H1 (cell line): ENCODE measurements around the gene PRXL2B.

Source experiments
- EP300 ChIP-seq, 2 experiments: IDR thresholded peaks; 1 replicate in 1 of 2; 2 replicates in 1 of 2; pipeline ENCODE4 v1.6.1; 2011 to 2012; ENCODE audit warnings: low read depth in 2 of 2, low read length in 2 of 2, mild to moderate bottlenecking in 2 of 2, borderline replicate concordance in 1 of 2, inconsistent platforms in 1 of 2, moderate library complexity in 1 of 2
- MAX ChIP-seq: IDR thresholded peaks from 2 replicates; pipeline ENCODE4 v1.6.1; 2012; ENCODE audit warnings: inconsistent platforms
- NRF1 ChIP-seq: IDR thresholded peaks from 2 replicates; pipeline ENCODE4 v1.6.1; 2011; ENCODE audit warnings: mild to moderate bottlenecking, low read depth, low read length, improper control_type of control experiment
- RAD21 ChIP-seq, 2 experiments: IDR thresholded peaks in 1 of 2; conservative IDR thresholded peaks in 1 of 2; 2 replicates each; pipeline ENCODE4 v1.6.1; 2011; ENCODE audit warnings: low read depth in 2 of 2, low read length in 2 of 2, improper control_type of control experiment in 1 of 2, inconsistent platforms in 1 of 2, mild to moderate bottlenecking in 1 of 2, moderate library complexity in 1 of 2
- YY1 ChIP-seq: IDR thresholded peaks from 2 replicates; pipeline ENCODE4 v1.6.1; 2011; ENCODE audit warnings: low read depth, mild to moderate bottlenecking, low read length

GRCh38 chr1:2633366-2633935, 46.9 kb downstream of the PRXL2B start:
- no peak for TF ChIP-seq RAD21 (IDR thresholded peaks at IDR 0.05 in 1 of 2, conservative IDR thresholded peaks at IDR 0.05 in 1 of 2; ENCODE audit: low read depth in 2 of 2, low read length in 2 of 2)
- no peak for TF ChIP-seq NRF1
- no peak for TF ChIP-seq EP300 (IDR thresholded peaks at IDR 0.05; ENCODE audit: borderline replicate concordance in 1 of 2, low read depth in 2 of 2, low read length in 2 of 2)
- TF ChIP-seq YY1, result no peak
- TF ChIP-seq MAX, result no peak
